A673 (cell line): ENCODE results near the gene FRMD4A.

Experiments used
- EZH2 ChIP-seq: fragments of 200-600 bp; sonication (generic); IDR thresholded peaks from 2 replicates; pipeline ENCODE4 v1.6.1; 2017; ENCODE audit warnings: borderline replicate concordance, low read depth, mild to moderate bottlenecking, mixed read lengths, antibody characterized with exemption, low read length; ENCODE audit not compliant: poor library complexity, severe bottlenecking
- TF ChIP-seq, protein P1 (sequence below): fragments of 300-800, 200-600 bp; sonication (generic); conservative IDR thresholded peaks from 2 replicates; pipeline ENCODE4 v1.5.1; 2017; ENCODE audit warnings: low read depth, mild to moderate bottlenecking, antibody characterized with exemption, low read length, moderate library complexity, mixed read lengths

DNA sequence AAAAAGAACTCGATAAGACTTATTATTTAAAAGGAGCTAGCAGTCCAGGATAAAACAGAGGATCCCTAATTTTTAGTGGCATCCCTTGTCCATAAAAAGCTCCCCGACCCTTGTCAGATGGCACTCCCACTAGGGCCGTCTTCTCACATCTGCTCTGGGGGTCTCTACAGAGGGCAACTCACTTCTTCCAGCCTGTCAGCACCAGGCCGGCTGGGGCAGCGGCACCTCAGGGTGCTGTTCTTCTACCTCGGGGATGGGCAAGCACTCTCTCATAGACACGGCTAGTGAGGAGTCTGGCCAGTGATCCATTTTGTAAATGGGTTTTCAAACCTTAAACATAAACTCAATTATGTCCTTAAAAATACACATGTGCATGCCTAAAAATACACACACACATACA lies 609.2 kb downstream of the FRMD4A start:
- TF ChIP-seq, protein P1, sequence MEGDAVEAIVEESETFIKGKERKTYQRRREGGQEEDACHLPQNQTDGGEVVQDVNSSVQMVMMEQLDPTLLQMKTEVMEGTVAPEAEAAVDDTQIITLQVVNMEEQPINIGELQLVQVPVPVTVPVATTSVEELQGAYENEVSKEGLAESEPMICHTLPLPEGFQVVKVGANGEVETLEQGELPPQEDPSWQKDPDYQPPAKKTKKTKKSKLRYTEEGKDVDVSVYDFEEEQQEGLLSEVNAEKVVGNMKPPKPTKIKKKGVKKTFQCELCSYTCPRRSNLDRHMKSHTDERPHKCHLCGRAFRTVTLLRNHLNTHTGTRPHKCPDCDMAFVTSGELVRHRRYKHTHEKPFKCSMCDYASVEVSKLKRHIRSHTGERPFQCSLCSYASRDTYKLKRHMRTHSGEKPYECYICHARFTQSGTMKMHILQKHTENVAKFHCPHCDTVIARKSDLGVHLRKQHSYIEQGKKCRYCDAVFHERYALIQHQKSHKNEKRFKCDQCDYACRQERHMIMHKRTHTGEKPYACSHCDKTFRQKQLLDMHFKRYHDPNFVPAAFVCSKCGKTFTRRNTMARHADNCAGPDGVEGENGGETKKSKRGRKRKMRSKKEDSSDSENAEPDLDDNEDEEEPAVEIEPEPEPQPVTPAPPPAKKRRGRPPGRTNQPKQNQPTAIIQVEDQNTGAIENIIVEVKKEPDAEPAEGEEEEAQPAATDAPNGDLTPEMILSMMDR, result no peak
- TF ChIP-seq EZH2, result no peak
